Gastroesophageal sphincter (tissue), 3 donors: ENCODE data around the gene RNF111.

Source experiments
- CTCF ChIP-seq, 4 experiments: fragments of 200-600 bp in 2 of 4; fragments of 450-650 bp in 2 of 4; sonication (generic) in 1 of 4; IDR thresholded peaks; one replicate each; pipeline ENCODE4 v1.5.1; 2017 to 2019; ENCODE audit warnings: antibody characterized with exemption in 4 of 4, mild to moderate bottlenecking in 2 of 4, moderate library complexity in 2 of 4
- POLR2A ChIP-seq, 2 donors: fragments of 450-650 bp; IDR thresholded peaks; one replicate each; pipeline ENCODE4 v1.6.1; 2017; ENCODE audit warnings: antibody characterized with exemption in 2 of 2, mild to moderate bottlenecking in 2 of 2, moderate library complexity in 1 of 2
- POLR2AphosphoS5 ChIP-seq: sonication (generic); formaldehyde crosslinking; IDR thresholded peaks from one replicate; pipeline ENCODE4 v1.6.1; 2017; ENCODE audit warnings: antibody characterized with exemption

GRCh38 chr15:58977887-58978286 lies 9.6 kb upstream of the RNF111 start:
- TF ChIP-seq CTCF (IDR thresholded peaks at IDR 0.05) (no peak), POLR2AphosphoS5 (no peak), POLR2A (IDR thresholded peaks at IDR 0.05) (no peak)
